H9 (cell line): ENCODE results near the gene ADH1B. TPM values are rescaled to one million over a fixed set of nuclear protein-coding genes. Genes with fewer than 3 reads are reported as not detected.

ENCODE experiments used
- DNase-seq: peaks from one replicate; pipeline ENCODE4 v3.0.0-alpha.2; 2017
- H2AFZ ChIP-seq: one replicate; pipeline ENCODE4 v1.6.1; 2013; ENCODE audit warnings: mild to moderate bottlenecking, low read length, control low read depth, moderate library complexity
- H2AK5ac ChIP-seq: 2 replicates; pipeline ENCODE4 v1.6.1; 2013; ENCODE audit warnings: low read length, control low read depth, mixed read lengths; ENCODE audit not compliant: insufficient read length
- H2BK120ac ChIP-seq: one replicate; pipeline ENCODE4 v1.6.1; 2013; ENCODE audit warnings: low read depth, mild to moderate bottlenecking, low read length, control low read depth, inconsistent platforms; ENCODE audit not compliant: poor library complexity, severe bottlenecking
- H2BK12ac ChIP-seq: 2 replicates; pipeline ENCODE4 v1.6.1; 2013; ENCODE audit warnings: low read length, control low read depth, mixed read lengths, low read depth; ENCODE audit not compliant: insufficient read length
- H2BK15ac ChIP-seq: 2 replicates; pipeline ENCODE4 v1.6.1; 2013; ENCODE audit warnings: low read depth, low read length, control low read depth
- H2BK20ac ChIP-seq: one replicate; pipeline ENCODE4 v1.6.1; 2013; ENCODE audit warnings: low read depth, mild to moderate bottlenecking, low read length, control low read depth, inconsistent platforms; ENCODE audit not compliant: poor library complexity, severe bottlenecking
- H2BK5ac ChIP-seq: 2 replicates; pipeline ENCODE4 v1.6.1; 2013; ENCODE audit warnings: low read length, control low read depth, mixed read lengths; ENCODE audit not compliant: insufficient read length
- H3K14ac ChIP-seq: 2 replicates; pipeline ENCODE4 v1.6.1; 2013; ENCODE audit warnings: low read length, control low read depth; ENCODE audit not compliant: insufficient read depth
- H3K18ac ChIP-seq: 2 replicates; pipeline ENCODE4 v1.6.1; 2013; ENCODE audit warnings: low read depth, mild to moderate bottlenecking, mixed read lengths, low read length, control low read depth; ENCODE audit not compliant: insufficient read length
- H3K23ac ChIP-seq: 2 replicates; pipeline ENCODE4 v1.6.1; 2013; ENCODE audit warnings: low read length, control low read depth, mixed read lengths, low read depth; ENCODE audit not compliant: insufficient read length
- H3K23me2 ChIP-seq: 2 replicates; pipeline ENCODE4 v1.6.1; 2013; ENCODE audit warnings: low read depth, mild to moderate bottlenecking, mixed read lengths, low read length, control low read depth; ENCODE audit not compliant: insufficient read length, poor library complexity, severe bottlenecking
- H3K27ac ChIP-seq: 2 replicates; pipeline ENCODE4 v1.5.1; 2013; ENCODE audit warnings: low read length, control low read depth, mixed read lengths, low read depth; ENCODE audit not compliant: insufficient read length
- H3K27me3 ChIP-seq: 2 replicates; pipeline ENCODE4 v1.6.1; 2013; ENCODE audit warnings: low read length, control low read depth, inconsistent platforms; ENCODE audit not compliant: insufficient read depth
- H3K4ac ChIP-seq: 2 replicates; pipeline ENCODE4 v1.6.1; 2013; ENCODE audit warnings: low read depth, mild to moderate bottlenecking, control low read depth, inconsistent platforms, low read length, moderate library complexity
- H3K4me1 ChIP-seq: 2 replicates; pipeline ENCODE4 v1.6.1; 2013; ENCODE audit warnings: low read length, control low read depth, inconsistent platforms; ENCODE audit not compliant: insufficient read depth
- H3K4me2 ChIP-seq: 2 replicates; pipeline ENCODE4 v1.6.1; 2013; ENCODE audit warnings: low read length, control low read depth, mixed read lengths; ENCODE audit not compliant: insufficient read length, insufficient read depth
- H3K56ac ChIP-seq: 2 replicates; pipeline ENCODE4 v1.6.1; 2013; ENCODE audit warnings: low read depth, mild to moderate bottlenecking, mixed read lengths, low read length, control low read depth; ENCODE audit not compliant: insufficient read length
- H3K79me1 ChIP-seq: 2 replicates; pipeline ENCODE4 v1.6.1; 2013; ENCODE audit warnings: low read depth, mild to moderate bottlenecking, moderate library complexity, low read length, control low read depth, inconsistent platforms; ENCODE audit not compliant: insufficient read depth, poor library complexity, severe bottlenecking
- H3K79me2 ChIP-seq: 2 replicates; pipeline ENCODE4 v1.6.1; 2013; ENCODE audit warnings: low read length, control low read depth, inconsistent platforms; ENCODE audit not compliant: insufficient read depth
- H3K9ac ChIP-seq: 2 replicates; pipeline ENCODE4 v1.6.1; 2013; ENCODE audit warnings: low read length, control low read depth, mixed read lengths; ENCODE audit not compliant: insufficient read length; ENCODE audit errors: extremely low read depth
- H3K9me3 ChIP-seq: one replicate; pipeline ENCODE4 v1.6.1; 2013; ENCODE audit warnings: low read depth, low read length, inconsistent platforms; ENCODE audit not compliant: control insufficient read depth
- H3T11ph ChIP-seq: one replicate; pipeline ENCODE4 v1.6.1; 2013; ENCODE audit warnings: mild to moderate bottlenecking, low read length, control low read depth, inconsistent platforms
- H4K20me1 ChIP-seq: one replicate; pipeline ENCODE4 v1.6.1; 2013; ENCODE audit not compliant: control insufficient read depth, insufficient read length, insufficient read depth
- H4K5ac ChIP-seq: 2 replicates; pipeline ENCODE4 v1.6.1; 2013; ENCODE audit warnings: low read depth, mild to moderate bottlenecking, mixed read lengths, low read length, control low read depth; ENCODE audit not compliant: insufficient read length
- H4K8ac ChIP-seq: replicated peaks from 2 replicates; pipeline ENCODE4 v1.6.1; 2013; ENCODE audit warnings: low read length, control low read depth, mixed read lengths, low read depth; ENCODE audit not compliant: insufficient read length
- H4K91ac ChIP-seq: 2 replicates; pipeline ENCODE4 v1.6.1; 2013; ENCODE audit warnings: low read depth, mild to moderate bottlenecking, moderate library complexity, mixed read lengths, low read length, control low read depth; ENCODE audit not compliant: insufficient read length
- H3K27ac Mint-ChIP-seq, 3 experiments: 2 replicates in 2 of 3; 3 replicates in 1 of 3; pipeline ENCODE4 v1.8.0; 2020 to 2021; ENCODE audit warnings: mixed read lengths in 3 of 3, mild to moderate bottlenecking in 1 of 3, moderate library complexity in 1 of 3
- H3K27me3 Mint-ChIP-seq: 2 replicates; pipeline ENCODE4 v1.8.0; 2021; ENCODE audit warnings: low read depth, mild to moderate bottlenecking, moderate library complexity, mixed read lengths
- H3K36me3 Mint-ChIP-seq, 3 experiments: 2 replicates in 2 of 3; 3 replicates in 1 of 3; pipeline ENCODE4 v1.8.0; 2020 to 2021; ENCODE audit warnings: low read depth in 3 of 3, mixed read lengths in 3 of 3; ENCODE audit not compliant: insufficient read depth in 1 of 3
- H3K4me1 Mint-ChIP-seq, 2 experiments: 2 replicates each; pipeline ENCODE4 v1.8.0; 2020; ENCODE audit warnings: mixed read lengths in 2 of 2
- H3K4me3 Mint-ChIP-seq, 2 experiments: 2 replicates in 1 of 2; 3 replicates in 1 of 2; pipeline ENCODE4 v1.8.0; 2020 to 2021; ENCODE audit warnings: mild to moderate bottlenecking in 2 of 2, mixed read lengths in 2 of 2, moderate library complexity in 1 of 2
- H3K9me3 Mint-ChIP-seq, 2 experiments: 2 replicates in 1 of 2; 3 replicates in 1 of 2; pipeline ENCODE4 v1.8.0; 2020; ENCODE audit warnings: mild to moderate bottlenecking in 2 of 2, mixed read lengths in 2 of 2, moderate library complexity in 1 of 2
- CTCF ChIP-seq: fragments of 200-600 bp; sonication (generic); conservative IDR thresholded peaks from 3 replicates; pipeline ENCODE4 v1.8.0; 2021; ENCODE audit warnings: antibody characterized with exemption, mild to moderate bottlenecking
- whole genome bisulfite sequencing: extraction: QIAGEN DNeasy Blood & Tissue Kit; methylation state at CpG from one replicate; pipeline ENCODE4 v1.1.7; 2013; ENCODE audit warnings: missing lambda C conversion rate, low lambda C conversion rate, mixed read lengths; ENCODE audit not compliant: insufficient read length; ENCODE audit errors: extremely low coverage; 5-methylcytosine and 5-hydroxymethylcytosine counted together
- total RNA-seq: library from RNA; stranded (reverse); gene quantifications from 2 replicates; pipeline ENCODE4 v1.2.1, GENCODE V29; 2021

Gene ADH1B
- total RNA-seq, 1 experiment from 2014 or later, result not detected

DNA sequence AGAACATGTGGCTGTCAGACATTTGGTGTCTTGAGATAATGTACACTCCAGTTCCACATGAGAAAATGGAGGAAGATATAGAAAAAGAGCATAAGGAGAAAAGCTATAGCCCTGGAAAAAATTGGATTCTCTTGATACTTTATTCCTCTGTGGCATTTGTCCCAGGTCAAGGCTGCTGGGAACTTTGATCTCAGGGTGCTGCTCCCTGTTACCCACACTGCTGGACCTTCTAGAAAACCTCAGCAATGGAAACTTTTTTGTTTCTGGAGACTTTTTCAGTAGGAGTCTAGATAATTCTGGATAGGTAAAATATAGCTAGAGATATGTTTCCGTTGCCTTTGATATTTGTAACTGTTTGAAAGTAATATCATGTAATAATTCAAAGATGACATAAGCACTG lies 20.2 kb upstream of the ADH1B start:
- H4K91ac ChIP-seq, result no peak overlapping the region
- Mint-ChIP-seq H3K27me3 (no peaks in the 10 kb centered on the region), H3K36me3 (no peaks in the 10 kb centered on the region), H3K4me1 (no peaks in the 10 kb centered on the region), H3K27ac (no peak overlapping the region), H3K4me3 (no peak overlapping the region), H3K9me3 (no peaks in the 10 kb centered on the region)
- no peak overlapping the region for H2BK120ac ChIP-seq
- no peak overlapping the region for H4K5ac ChIP-seq
- no peak overlapping the region for H3T11ph ChIP-seq
- no peak overlapping the region for H3K4me2 ChIP-seq
- WGBS, result no CpG with 5 or more reads among the region's 1 CpG
- no peaks in the 10 kb centered on the region for H3K79me2 ChIP-seq
- no peak overlapping the region for H3K23ac ChIP-seq
- H3K9ac ChIP-seq, result no peak overlapping the region
- H3K79me1 ChIP-seq, result no peaks in the 10 kb centered on the region
- no peaks in the 10 kb centered on the region for H3K4me1 ChIP-seq
- no peak overlapping the region for H3K56ac ChIP-seq
- H4K8ac ChIP-seq, result no peak overlapping the region
- H3K18ac ChIP-seq, result no peak overlapping the region
- H3K9me3 ChIP-seq, result no peaks in the 10 kb centered on the region
- H2BK5ac ChIP-seq, result no peak overlapping the region
- no peak for DNase-seq
- TF ChIP-seq CTCF, result no peak
- no peak overlapping the region for H2BK15ac ChIP-seq
- H3K23me2 ChIP-seq, result no peaks in the 10 kb centered on the region
- no peaks in the 10 kb centered on the region for H3K27me3 ChIP-seq
- no peak overlapping the region for H2AFZ ChIP-seq
- no peak overlapping the region for H2BK12ac ChIP-seq
- H3K4ac ChIP-seq, result no peak overlapping the region
- H4K20me1 ChIP-seq, result no peaks in the 10 kb centered on the region
- no peak overlapping the region for H2BK20ac ChIP-seq
- H3K27ac ChIP-seq, result no peak overlapping the region
- H3K14ac ChIP-seq, result no peak overlapping the region
- no peak overlapping the region for H2AK5ac ChIP-seq
